ENCODE measurements around the gene DZIP1.

Gene DZIP1

GRCh38 chr13:95642028-95642621, 2.4 kb downstream of the DZIP1 start:
- DNase-seq: no peak

- DNase-seq: no peak
These were observed 3.0 kb downstream of the DZIP1 start for GRCh38 chr13:95641291-95642027.

DNA sequence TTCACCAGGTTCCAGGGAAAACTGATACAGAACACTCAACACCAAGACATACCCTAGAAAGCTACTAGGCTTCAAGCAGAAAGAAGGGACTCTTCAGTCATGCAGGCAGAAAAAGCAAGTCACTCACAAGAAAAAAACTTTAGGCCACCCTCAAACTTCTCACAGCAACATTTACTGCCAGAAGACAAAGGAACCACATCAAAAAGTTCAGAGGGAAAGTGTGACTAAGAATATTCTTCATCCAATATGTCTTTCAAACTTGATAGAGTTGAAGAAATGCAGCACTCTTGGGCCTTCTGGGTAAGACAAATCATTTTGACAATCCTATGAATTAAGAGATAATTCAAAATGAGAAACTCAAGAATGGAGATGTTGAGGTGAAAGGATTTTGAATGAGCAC, 7.7 kb downstream of the DZIP1 start:
- DNase-seq: no peak

DNA sequence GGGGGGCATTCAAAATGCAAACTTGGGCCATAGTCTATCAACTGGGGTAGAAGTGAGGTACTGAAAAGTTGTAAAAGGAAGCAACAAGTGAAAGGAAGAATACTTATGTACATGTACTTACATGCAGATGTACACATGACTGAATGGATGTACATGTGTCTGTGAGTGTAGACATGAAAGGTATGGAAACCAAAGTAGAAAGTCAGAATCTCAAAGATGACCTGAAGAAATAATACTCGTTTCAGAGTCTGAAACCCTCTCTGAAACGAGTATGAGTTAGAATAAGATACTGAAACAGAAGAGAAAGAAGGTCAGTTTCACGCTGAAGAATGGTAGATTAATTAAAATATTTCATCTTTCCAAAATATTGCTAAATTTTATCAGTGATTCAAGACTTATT, 13.9 kb downstream of the DZIP1 start:
- DNase-seq: no peak

GRCh38 chr13:95629071-95629470, 15.4 kb downstream of the DZIP1 start:
- DNase-seq: no peak

GRCh38 chr13:95628488-95628887, 16.0 kb downstream of the DZIP1 start:
- DNase-seq: no peak

DNA sequence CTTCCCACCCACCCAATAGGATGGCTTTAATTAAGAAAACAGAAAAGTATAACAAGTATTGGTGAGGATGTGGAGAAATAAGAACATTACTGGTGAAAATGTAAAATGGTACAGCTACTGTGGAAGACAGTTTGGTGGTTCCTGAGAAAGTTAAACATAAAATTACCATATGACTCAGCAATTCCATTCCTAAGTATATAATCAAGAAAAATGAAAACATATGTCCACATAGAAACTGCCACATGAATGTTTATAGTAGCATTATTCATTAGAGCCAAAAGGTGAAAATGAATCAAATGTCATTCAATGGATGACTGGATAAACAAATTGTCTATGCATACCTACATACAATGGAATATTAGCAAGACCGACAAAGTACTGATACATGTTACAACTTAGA, 16.9 kb downstream of the DZIP1 start:
- no peak for DNase-seq

DNA sequence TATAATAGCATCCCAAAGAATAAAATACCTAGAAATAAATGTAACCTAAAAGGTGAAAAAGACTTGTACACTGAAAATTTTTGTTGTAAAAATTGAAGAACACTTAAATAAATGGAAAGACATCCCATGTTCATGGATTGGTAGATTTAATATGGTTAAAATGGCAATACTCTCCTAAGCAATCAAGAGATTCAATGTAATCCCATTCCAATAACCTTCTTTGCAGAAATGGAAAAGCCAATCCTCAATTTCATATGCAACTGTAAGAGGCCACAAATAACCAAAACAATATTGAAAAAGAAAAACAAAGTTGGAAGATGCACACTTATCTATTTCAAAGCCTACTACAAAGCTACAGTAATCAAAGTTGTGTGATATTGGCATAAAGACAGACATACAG, 17.7 kb downstream of the DZIP1 start:
- no peak for DNase-seq

DNA sequence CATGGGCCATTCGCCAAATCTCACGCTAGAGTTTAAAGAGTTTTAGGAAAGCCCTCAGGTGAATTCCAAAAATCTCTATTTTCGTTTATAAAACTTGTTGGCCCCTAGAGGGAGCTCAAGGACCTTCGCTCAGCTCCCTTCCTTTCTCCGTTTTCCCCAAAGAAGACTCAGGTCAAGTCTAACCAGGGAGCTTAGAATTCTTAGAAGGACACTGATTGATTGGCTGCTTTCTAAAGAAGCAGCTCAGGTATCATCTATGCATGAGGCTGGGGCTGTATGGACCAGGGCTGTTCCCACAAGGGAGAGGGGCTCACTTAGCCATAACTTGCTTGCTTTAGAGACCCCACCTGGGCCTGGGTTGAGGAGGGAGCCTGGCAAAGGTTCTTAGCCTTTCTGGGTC, 20.5 kb downstream of the DZIP1 start:
- DNase-seq: no peak

DNA sequence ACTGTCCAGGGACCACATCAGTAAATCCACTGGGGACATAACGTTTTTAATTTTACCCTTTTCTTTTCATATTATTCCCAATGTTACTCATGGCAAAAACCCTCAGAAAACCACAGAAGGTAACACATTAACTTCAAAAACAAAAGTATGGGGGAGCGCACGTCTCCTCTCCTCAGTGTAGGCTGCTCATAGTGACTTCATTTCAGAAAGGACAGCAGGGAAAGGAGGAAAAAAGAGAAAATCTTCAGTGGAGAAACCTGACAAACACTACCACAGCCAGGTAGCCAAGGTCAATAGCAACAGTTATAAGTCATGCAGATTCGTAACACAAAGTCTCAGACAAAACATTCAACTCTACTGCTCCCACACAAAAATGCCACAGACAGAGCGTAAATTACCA, 21.4 kb downstream of the DZIP1 start:
- no peak for DNase-seq

GRCh38 chr13:95620825-95621498, 23.5 kb downstream of the DZIP1 start:
- no peak for DNase-seq

DNA sequence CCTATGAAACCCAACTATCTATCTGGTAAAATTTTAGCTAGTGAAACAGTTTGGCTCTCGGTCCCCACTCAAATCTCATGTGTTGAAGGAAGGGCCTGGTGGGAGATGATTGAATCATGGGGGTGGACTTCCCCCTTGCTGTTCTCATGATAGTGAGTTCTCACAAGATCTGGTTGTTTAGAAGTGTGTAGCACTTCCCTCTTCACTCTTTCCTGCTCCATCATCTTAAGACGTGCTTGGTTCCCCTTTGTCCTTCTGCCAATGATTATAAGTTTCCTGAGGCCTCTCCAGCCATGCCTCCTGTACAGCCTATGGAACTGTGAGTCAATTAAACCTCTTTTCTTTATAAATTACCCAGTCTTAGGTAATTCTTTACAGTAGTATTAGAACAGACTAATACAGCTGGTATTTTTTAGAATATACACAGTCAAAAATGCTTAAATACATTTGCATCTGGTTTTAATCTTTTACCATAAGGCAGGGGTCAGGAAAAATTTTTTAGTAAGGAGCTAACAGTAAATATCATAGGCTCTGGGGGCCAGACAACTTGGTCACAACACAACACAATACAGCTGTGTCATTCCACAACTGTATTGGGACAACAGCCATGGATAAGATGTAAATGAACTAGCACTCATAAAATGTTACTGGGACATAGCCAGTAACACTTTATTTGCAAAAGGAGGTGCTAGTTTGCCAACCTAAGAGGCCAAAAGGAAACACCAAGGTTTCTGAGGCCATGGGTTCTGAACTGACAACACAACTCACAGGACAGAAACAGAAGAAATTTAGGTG, 24.3 kb downstream of the DZIP1 start:
- DNase-seq: no peak

DNA sequence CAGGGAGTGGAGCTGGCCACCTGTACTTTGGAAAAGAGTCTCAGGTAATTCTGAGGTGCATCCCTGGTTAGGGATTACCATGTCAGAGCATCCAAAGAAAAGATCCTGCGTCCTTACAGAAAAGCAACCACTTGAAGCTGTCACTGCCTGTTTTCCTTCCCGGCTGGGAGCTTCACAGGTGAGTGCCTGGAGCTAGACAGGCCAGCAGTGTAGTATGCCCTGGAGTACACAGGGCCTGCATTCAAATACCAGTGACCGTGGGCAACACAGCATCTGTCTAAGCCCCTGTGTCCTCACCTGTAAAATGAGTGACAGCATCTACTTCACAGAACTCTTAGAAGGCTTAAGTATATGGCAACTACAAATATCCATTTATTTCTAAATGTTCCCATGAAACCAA, 29.0 kb downstream of the DZIP1 start:
- no peak for DNase-seq

GRCh38 chr13:95614641-95615245, 29.8 kb downstream of the DZIP1 start:
- no peak for DNase-seq

DNA sequence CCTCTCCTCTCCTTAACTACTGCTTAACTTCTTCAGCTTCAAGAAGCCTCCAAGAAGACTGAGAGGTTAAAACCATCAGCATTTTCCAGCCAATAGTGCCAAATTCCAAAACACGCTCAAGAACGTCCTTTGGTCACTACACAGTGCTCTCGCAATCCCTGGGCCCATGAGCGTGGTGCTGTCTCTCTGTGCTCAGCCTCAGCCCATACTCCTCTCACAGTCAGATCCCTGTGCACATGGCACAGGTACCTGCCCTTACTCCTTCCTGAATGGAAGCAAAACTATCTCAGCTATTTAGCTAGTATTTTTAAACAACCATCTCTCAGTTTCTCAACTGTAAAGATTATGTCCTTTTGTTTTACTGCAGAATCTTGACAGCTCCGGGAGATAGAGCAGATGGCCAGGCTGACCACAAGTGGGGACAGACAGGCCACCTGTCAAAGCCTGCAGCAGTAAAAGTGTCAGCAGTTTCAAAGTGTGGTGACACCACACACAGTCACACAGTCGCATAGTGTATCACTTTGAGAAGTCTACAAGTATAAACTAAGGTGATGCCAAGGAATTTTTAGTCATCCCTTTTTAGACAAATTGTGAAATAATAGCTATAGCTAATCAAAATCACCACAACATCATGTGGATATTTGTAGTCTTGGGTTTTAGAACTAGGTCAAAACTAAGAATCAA, 35.7 kb downstream of the DZIP1 start:
- DNase-seq: no peak

DNA sequence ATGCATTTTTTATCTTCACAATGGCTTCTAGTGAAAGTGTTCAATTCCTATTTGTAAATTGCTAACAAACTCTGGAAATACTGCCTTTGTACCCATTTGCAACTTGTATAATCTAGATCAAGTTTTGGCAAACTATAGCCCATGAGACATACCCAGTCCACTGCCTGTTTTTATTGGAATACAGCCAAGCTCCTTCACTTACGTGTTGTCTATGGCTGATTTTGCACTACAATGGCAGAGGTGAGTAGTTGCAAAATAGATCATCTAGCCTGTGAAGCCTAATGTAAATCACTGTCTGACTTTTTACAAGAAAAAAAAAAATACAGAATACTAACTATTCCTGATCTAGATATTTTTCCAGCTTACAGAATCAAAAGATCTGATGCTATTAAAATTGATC, 37.1 kb downstream of the DZIP1 start:
- DNase-seq: no peak

DNA sequence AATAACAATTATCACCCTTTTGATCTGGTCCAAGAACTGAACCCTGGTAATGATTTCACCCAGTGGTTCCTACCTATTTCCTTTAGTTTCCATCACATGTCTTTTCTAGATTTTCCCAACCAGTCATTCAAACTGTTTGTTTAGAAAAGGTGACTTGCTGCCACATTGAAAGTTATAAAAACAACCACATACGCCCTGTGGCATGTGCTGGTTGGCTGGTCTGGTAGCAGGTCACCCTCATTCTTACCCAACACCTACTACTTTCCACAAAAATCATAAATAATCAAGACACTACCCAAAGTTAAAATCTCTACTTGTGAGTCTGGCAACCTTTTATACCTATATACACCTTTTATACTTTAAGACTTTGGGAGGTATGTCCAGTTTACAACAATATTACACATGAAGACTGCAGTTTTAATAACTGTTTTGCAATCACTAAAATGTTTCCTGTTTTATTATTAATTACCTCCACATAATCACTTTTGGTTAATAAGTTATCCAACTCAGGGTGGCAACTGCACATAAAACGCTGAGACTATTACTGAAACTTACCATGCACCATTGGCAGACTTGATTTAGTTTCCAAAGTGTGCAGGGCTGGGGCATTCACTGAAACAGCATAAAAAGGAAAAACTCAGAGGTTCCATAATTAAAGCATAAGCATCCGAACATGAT, 38.9 kb downstream of the DZIP1 start:
- DNase-seq: no peak

GRCh38 chr13:95604556-95604915, 40.0 kb downstream of the DZIP1 start:
- no peak for DNase-seq

GRCh38 chr13:95603887-95604555, 40.5 kb downstream of the DZIP1 start:
- DNase-seq: no peak

DNA sequence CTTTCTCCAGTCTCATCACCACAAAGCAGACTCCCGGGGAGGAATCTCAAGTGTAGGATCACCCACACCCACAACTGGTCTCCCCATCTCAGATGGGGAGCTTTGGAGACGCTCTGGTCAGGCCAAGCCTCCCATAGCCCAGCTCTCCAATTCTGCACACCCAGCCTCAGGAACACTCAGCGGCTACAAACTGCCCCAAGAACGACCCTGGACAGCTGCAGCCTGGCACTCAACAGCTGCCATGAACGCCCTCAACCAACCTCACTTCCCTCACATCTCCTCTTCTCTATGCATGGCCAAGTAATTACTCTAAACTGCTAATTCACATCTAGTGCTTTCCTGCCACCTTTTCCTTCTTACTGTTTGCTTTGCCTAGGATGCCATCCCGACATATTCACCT, 42.6 kb downstream of the DZIP1 start:
- DNase-seq: no peak

- no peak for DNase-seq
These were observed 43.3 kb downstream of the DZIP1 start for GRCh38 chr13:95601216-95601615.
